ENCODE data around the gene HMGN4. TPM values are rescaled to one million over a fixed set of nuclear protein-coding genes. Genes with fewer than 3 reads are reported as not detected.

HMGN4 gene
- 32.6 and 70.1 TPM in 2 replicates for total RNA-seq (ENCODE audit: low replicate concordance)

GRCh38 chr6:26537846-26538571 is at the start of gene HMGN4:
HMGN4 (plus strand) TSS chr6:26538366; CDS start chr6:26545207, 6,841 bp downstream.

GRCh38 chr6:26500102-26500501 is 38.1 kb upstream of the HMGN4 start, which contains the start of gene BTN1A1:
BTN1A1 (plus strand) TSS chr6:26500303; CDS start chr6:26501287, 984 bp downstream.

Other genes with a start within 250 kb of the HMGN4 start
- 24.1 and 128 TPM in 2 replicates for gene BTN3A2, start 173.2 kb upstream of the HMGN4 start, total RNA-seq (ENCODE audit: low replicate concordance)
- 9.2 and 12.8 TPM in 2 replicates for gene BTN2A2, start 155.3 kb upstream of the HMGN4 start, total RNA-seq (ENCODE audit: low replicate concordance)
- 12.9 and 67.2 TPM in 2 replicates for gene BTN3A1, start 136.1 kb upstream of the HMGN4 start, total RNA-seq (ENCODE audit: low replicate concordance)
- 12.6 and 60.5 TPM in 2 replicates for gene BTN3A3, start 97.9 kb upstream of the HMGN4 start, total RNA-seq (ENCODE audit: low replicate concordance)
- gene BTN2A1, start 80.4 kb upstream of the HMGN4 start, total RNA-seq (ENCODE audit: low replicate concordance), result 10.2 and 10.8 TPM in 2 replicates
- not detected in 2 replicates for gene BTN1A1, start 38.1 kb upstream of the HMGN4 start, total RNA-seq (ENCODE audit: low replicate concordance)
- gene ABT1, start 58.6 kb downstream of the HMGN4 start, total RNA-seq (ENCODE audit: low replicate concordance), result 10.5 and 14.0 TPM in 2 replicates
- gene ZNF322, start 121.4 kb downstream of the HMGN4 start, total RNA-seq (ENCODE audit: low replicate concordance), result 7.8 and 13.6 TPM in 2 replicates